ENCODE data around the gene MOCS1.

Gene MOCS1

DNA sequence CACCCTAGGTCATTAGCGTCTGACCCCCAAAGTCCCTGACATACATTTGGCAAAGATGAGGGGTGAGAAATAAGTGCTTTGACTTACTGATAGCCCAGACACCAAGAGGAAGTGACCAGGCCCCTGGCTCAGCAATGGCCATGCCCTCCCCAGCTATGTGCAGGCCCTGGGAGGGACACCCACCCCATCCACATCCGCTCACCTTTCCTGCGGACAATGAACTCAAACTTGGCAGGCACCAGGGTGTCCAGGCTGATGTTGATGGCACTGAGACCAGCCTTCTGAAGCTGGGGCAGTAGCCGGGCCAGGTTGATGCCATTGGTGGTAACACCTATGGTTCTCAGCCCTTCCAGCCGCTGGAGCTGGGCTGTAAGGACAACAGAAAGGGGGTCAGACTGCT lies 18.4 kb downstream of the MOCS1 start:
- Histone ChIP-seq H3K4me1 (ENCODE audit: control insufficient read depth, insufficient read depth, low read length) (no peaks in the 10 kb centered on the region), H3K36me3 (ENCODE audit: control insufficient read depth, insufficient read depth, low read length) (peaks cover 13% of the 10 kb centered on the region), H3K27ac (ENCODE audit: low read depth, low read length) (no peak overlapping the region), H3K27me3 (ENCODE audit: control insufficient read depth, insufficient read depth, low read length) (no peaks in the 10 kb centered on the region), H3K4me3 (ENCODE audit: low read length) (no peak overlapping the region), H3K9ac (ENCODE audit: low read length) (no peak overlapping the region)

DNA sequence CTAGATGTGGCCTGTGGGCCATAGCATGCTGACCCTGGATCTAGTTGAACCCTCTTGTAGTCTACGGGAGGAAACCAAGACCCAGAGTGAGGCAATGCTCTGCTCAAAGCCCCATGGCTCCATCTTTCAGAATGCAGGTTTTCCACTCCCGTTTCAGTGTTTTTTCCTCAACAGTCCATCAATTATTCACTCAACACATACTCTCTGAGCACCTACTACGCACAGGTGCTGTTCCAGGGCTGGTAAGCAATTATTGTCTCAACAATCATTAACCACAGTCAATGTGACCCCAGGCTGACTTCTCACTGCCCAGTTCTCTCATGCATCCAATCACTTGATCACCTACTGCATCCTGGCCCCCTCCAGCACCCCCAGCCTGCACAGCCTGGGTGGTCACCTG lies 20.0 kb downstream of the MOCS1 start:
- no peaks in the 10 kb centered on the region for H3K4me1 ChIP-seq (ENCODE audit: control insufficient read depth, insufficient read depth, low read length)
- no peak overlapping the region for H3K9ac ChIP-seq (ENCODE audit: low read length)
- peaks cover 13% of the 10 kb centered on the region for H3K36me3 ChIP-seq (ENCODE audit: control insufficient read depth, insufficient read depth, low read length)
- H3K27me3 ChIP-seq (ENCODE audit: control insufficient read depth, insufficient read depth, low read length) = no peaks in the 10 kb centered on the region
- no peak overlapping the region for H3K27ac ChIP-seq (ENCODE audit: low read depth, low read length)
- no peak overlapping the region for H3K4me3 ChIP-seq (ENCODE audit: low read length)

DNA sequence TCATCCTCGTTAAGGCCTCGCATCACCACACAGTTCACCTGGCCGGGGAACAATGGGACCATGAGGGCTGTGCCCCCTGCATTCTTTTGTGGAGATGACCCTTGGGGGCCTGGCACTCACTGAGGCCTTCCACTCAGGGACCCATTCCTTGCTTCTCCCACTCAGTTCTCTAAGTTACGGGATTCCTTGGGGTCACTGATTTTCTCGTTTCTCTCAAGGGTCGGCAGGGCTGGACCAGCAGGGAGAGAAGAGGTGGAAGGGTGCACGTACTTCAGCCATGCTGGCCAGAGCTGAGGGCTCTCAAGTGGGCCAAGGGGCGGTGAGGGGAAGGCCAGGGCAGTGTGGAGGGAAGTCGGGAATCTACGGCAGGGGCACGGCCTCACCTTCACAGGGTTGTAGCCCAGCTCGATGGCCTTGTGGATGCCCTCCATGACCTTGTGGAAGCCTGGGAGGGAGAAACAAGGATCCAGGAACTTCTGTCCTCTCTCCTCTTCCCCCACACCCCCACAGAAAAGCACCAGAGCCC lies 20.8 kb downstream of the MOCS1 start:
- Histone ChIP-seq H3K27me3 (ENCODE audit: control insufficient read depth, insufficient read depth, low read length) (no peaks in the 10 kb centered on the region), H3K36me3 (ENCODE audit: control insufficient read depth, insufficient read depth, low read length) (peaks cover 13% of the 10 kb centered on the region), H3K9ac (ENCODE audit: low read length) (no peak overlapping the region), H3K4me3 (ENCODE audit: low read length) (no peak overlapping the region), H3K4me1 (ENCODE audit: control insufficient read depth, insufficient read depth, low read length) (no peaks in the 10 kb centered on the region), H3K27ac (ENCODE audit: low read depth, low read length) (no peak overlapping the region)

DNA sequence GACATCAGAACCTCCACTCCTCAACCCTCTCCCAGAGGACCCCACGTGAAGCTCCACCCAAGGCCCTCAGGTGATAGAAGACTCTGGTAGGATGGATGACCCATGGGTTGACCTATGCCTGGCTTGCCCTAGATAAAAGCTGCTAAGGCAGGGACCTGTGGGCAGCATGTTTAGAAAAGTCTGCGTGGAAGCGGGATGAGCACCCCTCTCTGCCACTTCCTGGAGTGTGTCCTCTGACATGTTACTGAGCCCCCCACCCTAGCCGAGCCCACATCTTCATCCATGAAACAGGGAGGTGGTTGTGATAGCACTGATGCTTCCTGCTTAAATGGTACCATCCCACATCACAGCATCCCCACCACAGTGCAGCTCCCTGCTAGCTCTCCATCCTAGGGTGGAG lies 21.8 kb downstream of the MOCS1 start:
- Histone ChIP-seq H3K4me3 (ENCODE audit: low read length) (no peak overlapping the region), H3K27ac (ENCODE audit: low read depth, low read length) (no peak overlapping the region), H3K9ac (ENCODE audit: low read length) (no peak overlapping the region), H3K27me3 (ENCODE audit: control insufficient read depth, insufficient read depth, low read length) (no peaks in the 10 kb centered on the region), H3K4me1 (ENCODE audit: control insufficient read depth, insufficient read depth, low read length) (no peaks in the 10 kb centered on the region), H3K36me3 (ENCODE audit: control insufficient read depth, insufficient read depth, low read length) (peaks cover 13% of the 10 kb centered on the region)

DNA sequence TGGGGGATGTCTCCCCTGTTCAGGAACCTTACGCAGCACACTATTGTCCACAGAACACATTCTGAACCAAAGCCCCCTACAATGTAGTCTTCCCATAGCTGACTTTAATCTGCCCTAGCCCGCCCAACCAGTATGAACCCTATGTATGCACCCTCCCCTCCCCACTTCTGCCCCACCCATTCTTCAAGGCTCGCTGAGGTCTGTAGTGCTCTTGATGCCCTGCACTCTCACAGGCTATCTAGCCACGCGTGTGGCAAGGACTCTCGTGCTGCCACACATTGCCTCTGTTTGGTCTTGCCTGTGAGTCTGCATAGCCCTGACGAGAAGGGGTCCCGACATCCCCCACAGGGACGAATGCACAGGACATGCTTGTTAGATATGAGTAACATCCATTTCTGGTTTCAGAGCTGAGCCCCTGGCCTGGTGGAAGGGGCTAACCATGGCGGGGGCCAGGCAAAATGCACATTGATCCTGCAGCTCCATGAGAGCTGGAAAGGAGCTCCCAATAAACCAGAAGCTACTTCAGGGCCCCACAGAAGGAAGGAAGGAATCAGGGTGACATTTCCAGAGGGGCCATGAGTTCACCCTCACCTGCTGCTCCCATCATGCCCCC lies 22.6 kb downstream of the MOCS1 start:
- H3K36me3 ChIP-seq (ENCODE audit: control insufficient read depth, insufficient read depth, low read length) = peaks cover 13% of the 10 kb centered on the region

DNA sequence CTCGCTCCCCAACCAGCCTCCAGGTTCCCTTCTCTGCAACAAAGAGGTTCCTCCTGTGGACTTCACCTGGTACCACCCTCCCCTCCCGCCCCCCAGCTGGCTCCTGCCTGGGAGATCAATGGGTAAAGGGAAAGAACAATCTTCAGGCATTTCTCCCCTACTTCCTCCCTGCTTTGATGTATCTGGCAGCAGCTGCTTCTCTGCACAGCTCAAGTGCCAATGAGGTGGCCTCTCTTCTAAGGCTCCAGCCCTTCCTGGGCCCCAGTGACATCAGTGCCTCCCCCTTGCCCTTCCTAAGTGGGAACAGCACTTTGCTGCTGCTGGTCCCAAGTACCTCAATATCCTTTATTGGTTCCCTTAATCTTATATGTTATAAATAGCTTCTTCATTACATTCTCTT lies 23.5 kb downstream of the MOCS1 start:
- Histone ChIP-seq H3K4me1 (ENCODE audit: control insufficient read depth, insufficient read depth, low read length) (no peaks in the 10 kb centered on the region), H3K9ac (ENCODE audit: low read length) (no peak overlapping the region), H3K27me3 (ENCODE audit: control insufficient read depth, insufficient read depth, low read length) (no peaks in the 10 kb centered on the region), H3K4me3 (ENCODE audit: low read length) (no peak overlapping the region), H3K36me3 (ENCODE audit: control insufficient read depth, insufficient read depth, low read length) (peaks cover 9% of the 10 kb centered on the region), H3K27ac (ENCODE audit: low read depth, low read length) (no peak overlapping the region)

More for the DNA sequence above, 22.6 kb downstream of the MOCS1 start:
- Histone ChIP-seq H3K4me3 (ENCODE audit: low read length) (no peak overlapping the region), H3K27ac (ENCODE audit: low read depth, low read length) (no peak overlapping the region), H3K9ac (ENCODE audit: low read length) (no peak overlapping the region), H3K27me3 (ENCODE audit: control insufficient read depth, insufficient read depth, low read length) (no peaks in the 10 kb centered on the region), H3K4me1 (ENCODE audit: control insufficient read depth, insufficient read depth, low read length) (no peaks in the 10 kb centered on the region)

DNA sequence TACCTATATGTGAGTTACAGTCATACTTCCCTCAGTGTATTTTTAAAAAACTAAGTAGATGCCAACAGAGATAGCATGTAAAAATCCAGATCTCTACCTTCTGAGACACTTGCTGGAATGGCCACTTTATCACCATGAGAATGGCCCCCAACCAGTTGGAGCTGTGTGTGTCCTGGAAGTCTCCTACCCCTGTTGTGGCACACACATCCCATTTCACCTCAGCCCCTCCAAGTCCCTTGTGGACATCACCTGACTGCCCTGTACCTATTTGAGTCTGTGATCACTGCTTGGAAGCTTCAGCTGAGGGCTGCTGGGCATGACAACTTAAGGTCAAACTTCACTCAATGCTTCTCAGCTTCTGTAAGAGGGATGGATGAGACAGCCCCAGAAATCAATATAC lies 24.1 kb downstream of the MOCS1 start:
- Histone ChIP-seq H3K36me3 (ENCODE audit: control insufficient read depth, insufficient read depth, low read length) (peaks cover 6% of the 10 kb centered on the region), H3K27me3 (ENCODE audit: control insufficient read depth, insufficient read depth, low read length) (no peaks in the 10 kb centered on the region), H3K4me1 (ENCODE audit: control insufficient read depth, insufficient read depth, low read length) (no peaks in the 10 kb centered on the region), H3K27ac (ENCODE audit: low read depth, low read length) (no peak overlapping the region), H3K4me3 (ENCODE audit: low read length) (no peak overlapping the region), H3K9ac (ENCODE audit: low read length) (no peak overlapping the region)

DNA sequence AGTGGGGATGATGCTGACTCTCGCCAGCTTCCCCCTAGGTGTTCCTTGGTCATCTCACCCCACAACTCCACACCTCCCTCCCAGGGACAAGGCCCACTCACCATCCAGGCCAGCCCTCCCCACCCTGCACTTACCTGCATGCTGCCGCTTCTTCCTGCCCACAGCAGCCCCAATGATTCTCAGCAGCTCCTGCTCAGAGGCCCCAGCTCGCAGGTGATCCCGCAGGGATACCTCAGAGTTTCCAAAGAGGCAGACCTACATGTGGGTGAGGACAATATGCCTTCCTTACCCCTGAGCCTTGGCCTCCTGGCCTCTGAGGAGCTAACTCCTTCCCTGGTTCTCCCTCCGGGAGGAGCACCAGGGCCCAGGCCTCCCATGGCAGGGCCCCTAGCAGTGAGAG lies 24.6 kb downstream of the MOCS1 start:
- no peaks in the 10 kb centered on the region for H3K4me1 ChIP-seq (ENCODE audit: control insufficient read depth, insufficient read depth, low read length)
- peaks cover 6% of the 10 kb centered on the region for H3K36me3 ChIP-seq (ENCODE audit: control insufficient read depth, insufficient read depth, low read length)
- H3K4me3 ChIP-seq (ENCODE audit: low read length) = no peak overlapping the region
- H3K27ac ChIP-seq (ENCODE audit: low read depth, low read length) = no peak overlapping the region
- H3K27me3 ChIP-seq (ENCODE audit: control insufficient read depth, insufficient read depth, low read length) = no peaks in the 10 kb centered on the region
- H3K9ac ChIP-seq (ENCODE audit: low read length) = no peak overlapping the region

DNA sequence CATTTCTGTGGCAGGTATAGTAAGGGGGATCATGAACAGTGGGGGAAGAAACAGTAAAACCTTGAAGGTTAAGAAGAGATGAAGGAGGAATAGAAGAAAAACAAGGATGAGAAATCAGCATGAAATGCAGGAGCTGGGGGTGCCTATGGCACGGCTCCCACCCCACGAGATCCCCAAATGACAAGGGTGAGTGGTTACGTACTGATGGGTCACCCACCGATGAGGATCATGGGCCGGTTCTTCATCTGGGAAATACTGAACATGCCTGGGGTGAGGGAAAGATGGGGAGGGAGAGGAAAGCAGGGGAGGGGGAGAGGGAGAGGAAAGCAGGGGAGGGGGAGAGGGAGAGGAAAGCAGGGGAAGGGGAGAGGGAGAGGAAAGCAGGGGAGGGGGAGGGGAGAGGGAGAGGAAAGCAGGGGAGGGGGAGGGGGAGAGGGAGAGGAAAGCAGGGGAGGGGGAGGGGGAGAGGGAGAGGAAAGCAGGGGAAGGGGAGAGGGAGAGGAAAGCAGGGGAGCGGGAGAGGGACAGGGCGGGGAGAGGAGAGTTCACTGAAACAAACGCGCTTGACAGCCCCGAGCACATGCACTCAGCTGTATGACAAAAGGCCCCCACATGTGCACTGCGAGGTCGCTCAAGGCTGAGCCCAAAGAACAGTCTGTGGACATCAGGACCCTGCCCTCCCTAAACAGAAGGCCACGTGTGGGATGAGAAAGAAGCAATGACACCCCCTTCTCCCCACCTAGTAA lies 25.3 kb downstream of the MOCS1 start:
- Histone ChIP-seq H3K4me3 (ENCODE audit: low read length) (no peak overlapping the region), H3K27me3 (ENCODE audit: control insufficient read depth, insufficient read depth, low read length) (no peaks in the 10 kb centered on the region), H3K27ac (ENCODE audit: low read depth, low read length) (no peak overlapping the region), H3K9ac (ENCODE audit: low read length) (no peak overlapping the region), H3K4me1 (ENCODE audit: control insufficient read depth, insufficient read depth, low read length) (no peaks in the 10 kb centered on the region), H3K36me3 (ENCODE audit: control insufficient read depth, insufficient read depth, low read length) (peaks cover 6% of the 10 kb centered on the region)

DNA sequence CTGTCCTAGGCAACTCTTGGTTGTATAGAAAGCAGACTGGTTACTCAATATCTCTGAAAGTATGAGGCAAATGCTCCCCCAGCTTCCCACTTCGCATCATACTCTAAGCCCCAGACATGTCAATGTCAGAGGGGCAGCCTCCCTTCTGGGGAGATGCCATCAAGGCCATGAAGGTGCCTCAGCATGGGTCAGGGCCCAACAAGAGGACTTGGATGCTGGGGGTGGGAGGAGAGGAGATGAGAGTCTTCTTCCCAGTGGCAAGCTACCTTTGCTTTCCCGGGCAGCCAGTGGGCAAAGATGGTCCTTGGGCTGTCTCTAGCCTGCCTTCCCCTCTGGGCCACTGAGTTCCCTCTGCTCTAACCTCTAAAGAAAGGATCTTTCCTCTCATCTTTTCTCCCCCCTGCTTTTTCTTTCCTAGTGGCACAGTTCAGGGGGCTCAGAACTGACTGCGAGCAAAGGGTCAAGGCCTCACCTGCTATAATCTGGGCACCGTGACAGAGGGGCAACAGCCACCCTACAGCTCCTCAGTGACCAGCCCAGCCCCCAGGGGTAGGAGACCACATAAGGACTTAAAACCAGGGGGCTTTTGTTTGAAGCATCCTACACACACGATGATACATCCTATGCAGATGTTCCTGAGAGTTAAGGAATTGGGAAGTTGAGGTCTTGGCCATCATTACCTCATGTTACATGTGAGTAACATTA lies 26.2 kb downstream of the MOCS1 start:
- H3K36me3 ChIP-seq (ENCODE audit: control insufficient read depth, insufficient read depth, low read length) = peaks cover 5% of the 10 kb centered on the region

DNA sequence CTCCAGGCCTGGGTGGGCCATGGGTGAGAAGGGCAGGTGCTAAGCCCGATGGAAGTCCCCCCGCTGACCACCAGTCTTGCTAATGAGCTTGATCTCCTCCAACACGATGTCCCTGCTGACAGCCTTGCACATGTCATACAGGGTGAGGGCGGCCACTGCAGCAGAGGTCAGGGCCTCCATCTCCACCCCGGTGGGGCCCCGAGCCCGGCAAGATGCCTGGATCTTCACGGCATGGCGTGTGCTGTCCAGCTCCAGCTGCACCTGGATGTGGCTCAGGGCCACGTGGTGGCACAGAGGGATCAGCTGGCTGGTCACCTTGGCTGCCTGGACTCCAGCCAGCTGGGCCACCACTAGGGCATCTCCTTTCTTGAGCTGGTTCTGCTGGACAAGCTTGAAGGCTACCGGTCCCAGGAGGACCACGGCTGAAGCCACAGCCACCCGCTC lies 27.9 kb downstream of the MOCS1 start:
- no peaks in the 10 kb centered on the region for H3K27me3 ChIP-seq (ENCODE audit: control insufficient read depth, insufficient read depth, low read length)
- H3K4me3 ChIP-seq (ENCODE audit: low read length) = no peak overlapping the region
- H3K4me1 ChIP-seq (ENCODE audit: control insufficient read depth, insufficient read depth, low read length) = no peaks in the 10 kb centered on the region
- H3K9ac ChIP-seq (ENCODE audit: low read length) = no peak overlapping the region
- H3K36me3 ChIP-seq (ENCODE audit: control insufficient read depth, insufficient read depth, low read length) = no peaks in the 10 kb centered on the region
- no peak overlapping the region for H3K27ac ChIP-seq (ENCODE audit: low read depth, low read length)

More for the DNA sequence above, 26.2 kb downstream of the MOCS1 start:
- Histone ChIP-seq H3K9ac (ENCODE audit: low read length) (no peak overlapping the region), H3K4me1 (ENCODE audit: control insufficient read depth, insufficient read depth, low read length) (no peaks in the 10 kb centered on the region), H3K27ac (ENCODE audit: low read depth, low read length) (no peak overlapping the region), H3K4me3 (ENCODE audit: low read length) (no peak overlapping the region), H3K27me3 (ENCODE audit: control insufficient read depth, insufficient read depth, low read length) (no peaks in the 10 kb centered on the region)

DNA sequence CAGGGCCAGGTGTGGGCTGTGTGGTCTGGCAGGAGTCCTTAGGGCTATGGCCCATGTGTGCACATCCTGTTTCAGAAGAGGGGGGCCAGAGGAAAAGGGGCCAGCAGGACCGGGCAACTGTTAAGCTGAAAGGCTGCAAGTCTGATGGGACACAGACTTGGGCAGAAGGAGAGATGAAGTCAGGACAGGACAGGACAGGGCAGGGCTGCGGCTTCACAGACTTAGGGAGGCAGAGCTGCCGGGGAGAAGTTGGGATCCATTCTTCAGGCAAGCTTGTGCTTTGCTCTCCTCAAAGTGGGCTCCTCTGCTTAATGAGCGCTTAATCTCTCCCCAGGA lies 28.7 kb downstream of the MOCS1 start:
- H3K4me3 ChIP-seq (ENCODE audit: low read length) = no peak overlapping the region
- peaks cover 5% of the 10 kb centered on the region for H3K36me3 ChIP-seq (ENCODE audit: control insufficient read depth, insufficient read depth, low read length)
- H3K9ac ChIP-seq (ENCODE audit: low read length) = no peak overlapping the region
- no peaks in the 10 kb centered on the region for H3K4me1 ChIP-seq (ENCODE audit: control insufficient read depth, insufficient read depth, low read length)
- H3K27me3 ChIP-seq (ENCODE audit: control insufficient read depth, insufficient read depth, low read length) = no peaks in the 10 kb centered on the region
- H3K27ac ChIP-seq (ENCODE audit: low read depth, low read length) = no peak overlapping the region

Measured in rectal smooth muscle tissue (tissue), 1 donor.